GM23338 (cell line): ENCODE data around the gene S100A7A. TPM values are rescaled to one million over a fixed set of nuclear protein-coding genes. Genes with fewer than 3 reads are reported as not detected.

Experiments
- ATAC-seq: fragments of 200-7000 bp; cut with Tn5 transposase; 3 replicates; pipeline ENCODE4 v1.9.1; 2020
- DNase-seq: peaks from one replicate; pipeline ENCODE4 v3.0.0-alpha.2; 2015; ENCODE audit warnings: low spot score
- H2AFZ ChIP-seq: fragments of 200-600 bp; sonication (generic); 2 replicates; pipeline ENCODE4 v1.8.0; 2016; ENCODE audit warnings: antibody characterized with exemption, mild to moderate bottlenecking, moderate library complexity
- H3F3A ChIP-seq: fragments of 200-600 bp; sonication (generic); replicated peaks from 2 replicates; pipeline ENCODE4 v1.8.0; 2017; ENCODE audit warnings: antibody characterized with exemption, mixed run types, low read depth
- H3K27ac ChIP-seq: fragments of 200-600 bp; sonication (generic); 2 replicates; pipeline ENCODE4 v1.6.1; 2016; ENCODE audit warnings: low read depth
- H3K27me3 ChIP-seq: fragments of 200-600 bp; sonication (generic); 2 replicates; pipeline ENCODE4 v1.8.0; 2016; ENCODE audit warnings: mild to moderate bottlenecking, mixed run types, moderate library complexity; ENCODE audit not compliant: insufficient read depth
- H3K36me3 ChIP-seq: fragments of 200-600 bp; sonication (generic); 2 replicates; pipeline ENCODE4 v1.8.0; 2016; ENCODE audit warnings: mild to moderate bottlenecking; ENCODE audit not compliant: insufficient read depth
- H3K4me1 ChIP-seq: fragments of 200-600 bp; sonication (generic); 2 replicates; pipeline ENCODE4 v1.8.0; 2016; ENCODE audit warnings: mild to moderate bottlenecking, moderate library complexity; ENCODE audit not compliant: insufficient read depth
- H3K4me2 ChIP-seq: fragments of 200-600 bp; sonication (generic); 2 replicates; pipeline ENCODE4 v1.7.1; 2017; ENCODE audit warnings: mixed run types
- H3K4me3 ChIP-seq: fragments of 200-600 bp; sonication (generic); 2 replicates; pipeline ENCODE4 v1.6.1; 2016; ENCODE audit warnings: mixed run types
- H3K79me2 ChIP-seq: fragments of 200-600 bp; sonication (generic); replicated peaks from 2 replicates; pipeline ENCODE4 v1.8.0; 2017; ENCODE audit warnings: mild to moderate bottlenecking; ENCODE audit not compliant: insufficient read depth
- H3K9me2 ChIP-seq: fragments of 200-600 bp; sonication (generic); 2 replicates; pipeline ENCODE4 v1.8.0; 2017; ENCODE audit not compliant: insufficient read depth
- H4K20me1 ChIP-seq: fragments of 200-600 bp; sonication (generic); replicated peaks from 2 replicates; pipeline ENCODE4 v1.8.0; 2017; ENCODE audit warnings: mild to moderate bottlenecking; ENCODE audit not compliant: insufficient read depth
- H3K27ac Mint-ChIP-seq: 2 replicates; pipeline ENCODE4 v1.8.0; 2020; ENCODE audit warnings: inconsistent platforms, mild to moderate bottlenecking, moderate library complexity, mixed read lengths
- H3K27me3 Mint-ChIP-seq: 3 replicates; pipeline ENCODE4 v1.8.0; 2022; ENCODE audit warnings: low read depth, mild to moderate bottlenecking, moderate library complexity, mixed read lengths, inconsistent platforms; ENCODE audit not compliant: insufficient read depth, poor library complexity
- H3K36me3 Mint-ChIP-seq: 3 replicates; pipeline ENCODE4 v1.8.0; 2021; ENCODE audit warnings: low read depth, mild to moderate bottlenecking, inconsistent platforms, moderate library complexity, mixed read lengths
- H3K4me1 Mint-ChIP-seq: 3 replicates; pipeline ENCODE4 v1.8.0; 2020; ENCODE audit warnings: mild to moderate bottlenecking, inconsistent platforms, mixed read lengths
- H3K4me3 Mint-ChIP-seq: 3 replicates; pipeline ENCODE4 v1.8.0; 2021; ENCODE audit warnings: moderate library complexity, mild to moderate bottlenecking, inconsistent platforms, mixed read lengths
- H3K9me3 Mint-ChIP-seq: 3 replicates; pipeline ENCODE4 v1.8.0; 2020; ENCODE audit warnings: moderate library complexity, mild to moderate bottlenecking, inconsistent platforms, mixed read lengths
- CREB1 ChIP-seq: fragments of 250-450 bp; sonication (Bioruptor Pico); IDR thresholded peaks from 2 replicates; pipeline ENCODE4 v1.5.0; 2020; ENCODE audit warnings: low read depth, mild to moderate bottlenecking, moderate library complexity
- ETS1 ChIP-seq: IDR thresholded peaks from 2 replicates; pipeline ENCODE4 v1.6.1; 2016; ENCODE audit warnings: antibody characterized with exemption
- EZH2 ChIP-seq: fragments of 200-600 bp; sonication (generic); IDR thresholded peaks from one replicate; pipeline ENCODE4 v1.8.0; 2017; ENCODE audit warnings: antibody characterized with exemption, mild to moderate bottlenecking, low read depth; ENCODE audit not compliant: unreplicated experiment
- EZH2phosphoT487 ChIP-seq: fragments of 200-600 bp; sonication (generic); IDR thresholded peaks from one replicate; pipeline ENCODE4 v1.8.1; 2018; ENCODE audit warnings: antibody characterized with exemption; ENCODE audit not compliant: unreplicated experiment
- JUNB ChIP-seq: IDR thresholded peaks from one replicate; pipeline ENCODE4 v1.6.1; 2016; ENCODE audit warnings: antibody characterized with exemption; ENCODE audit not compliant: unreplicated experiment
- ZNF114 ChIP-seq: fragments of 250-450 bp; sonication (Bioruptor Pico); IDR thresholded peaks from 2 replicates; pipeline ENCODE4 v1.5.0; 2020; ENCODE audit warnings: mild to moderate bottlenecking, moderate library complexity
- ZNF331 ChIP-seq: fragments of 250-450 bp; sonication (Bioruptor Pico); IDR thresholded peaks from 2 replicates; pipeline ENCODE4 v1.5.0; 2020; ENCODE audit warnings: low read depth, mild to moderate bottlenecking, moderate library complexity
- polyA plus RNA-seq: library from polyadenylated mRNA; unstranded; fragments of >200 nt; fragmentation: Nextera tagmentation; extraction: Ambion mirVana; gene quantifications from 2 replicates; pipeline ENCODE4 v1.2.1, GENCODE V29; 2016
- total RNA-seq: library from RNA; depleted of rRNA; stranded (reverse); fragments of >200 nt; shearing (Covaris generic); gene quantifications from 2 replicates; pipeline ENCODE4 v1.2.3, GENCODE V29; 2014
- TF ChIP-seq, protein P1 (sequence below), 2 experiments: fragments of 200-600 bp in 1 of 2; sonication (generic) in 1 of 2; conservative IDR thresholded peaks; 2 replicates each; pipeline versions ENCODE4 v1.5.1 to v1.6.1; 2016 to 2017; ENCODE audit warnings: antibody characterized with exemption in 2 of 2, low read depth in 2 of 2, mild to moderate bottlenecking in 2 of 2, moderate library complexity in 1 of 2
- TF ChIP-seq, protein P2 (sequence below): fragments of 250-450 bp; sonication (Bioruptor Pico); IDR thresholded peaks from 2 replicates; pipeline ENCODE4 v1.5.0; 2020; ENCODE audit warnings: mild to moderate bottlenecking, moderate library complexity
- TF ChIP-seq, protein P3 (sequence below): IDR thresholded peaks from one replicate; pipeline ENCODE4 v1.6.1; 2018; ENCODE audit warnings: antibody characterized with exemption; ENCODE audit not compliant: unreplicated experiment

The S100A7A gene
- total and polyA plus RNA-seq, 2 experiments from 2014 or later: not detected

- no peak for TF ChIP-seq ETS1
- no peak for TF ChIP-seq ZNF331 (CRISPR knock-in tag)
- TF ChIP-seq, protein P1, sequence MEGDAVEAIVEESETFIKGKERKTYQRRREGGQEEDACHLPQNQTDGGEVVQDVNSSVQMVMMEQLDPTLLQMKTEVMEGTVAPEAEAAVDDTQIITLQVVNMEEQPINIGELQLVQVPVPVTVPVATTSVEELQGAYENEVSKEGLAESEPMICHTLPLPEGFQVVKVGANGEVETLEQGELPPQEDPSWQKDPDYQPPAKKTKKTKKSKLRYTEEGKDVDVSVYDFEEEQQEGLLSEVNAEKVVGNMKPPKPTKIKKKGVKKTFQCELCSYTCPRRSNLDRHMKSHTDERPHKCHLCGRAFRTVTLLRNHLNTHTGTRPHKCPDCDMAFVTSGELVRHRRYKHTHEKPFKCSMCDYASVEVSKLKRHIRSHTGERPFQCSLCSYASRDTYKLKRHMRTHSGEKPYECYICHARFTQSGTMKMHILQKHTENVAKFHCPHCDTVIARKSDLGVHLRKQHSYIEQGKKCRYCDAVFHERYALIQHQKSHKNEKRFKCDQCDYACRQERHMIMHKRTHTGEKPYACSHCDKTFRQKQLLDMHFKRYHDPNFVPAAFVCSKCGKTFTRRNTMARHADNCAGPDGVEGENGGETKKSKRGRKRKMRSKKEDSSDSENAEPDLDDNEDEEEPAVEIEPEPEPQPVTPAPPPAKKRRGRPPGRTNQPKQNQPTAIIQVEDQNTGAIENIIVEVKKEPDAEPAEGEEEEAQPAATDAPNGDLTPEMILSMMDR (conservative IDR thresholded peaks at IDR 0.05; ENCODE audit: low read depth in 2 of 2): no peak
- no peak for TF ChIP-seq ZNF114 (CRISPR knock-in tag)
- TF ChIP-seq EZH2phosphoT487: no peak
Measured at GRCh38 chr1:153392258-153392657, 24.1 kb upstream of the S100A7A start (continued).

DNA sequence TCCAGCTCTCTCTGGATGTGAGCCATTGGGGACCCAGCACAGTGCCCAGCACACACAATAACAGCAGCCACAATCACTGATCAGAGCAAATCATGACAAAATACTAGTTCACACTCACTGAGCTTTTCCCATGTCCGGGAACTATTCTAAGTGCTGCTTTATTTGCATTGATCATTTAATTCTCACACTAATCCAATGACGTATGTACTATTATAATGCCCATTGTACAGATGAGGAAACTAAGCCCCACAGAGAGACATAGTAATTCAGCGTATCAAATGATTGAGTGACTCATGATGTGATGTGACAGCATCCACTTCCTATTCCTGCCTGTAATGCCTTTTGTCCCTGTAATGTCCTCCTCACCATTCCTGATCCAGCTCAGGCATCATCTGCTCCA is 23.5 kb upstream of the S100A7A start:
- no peaks in the 10 kb centered on the region for H3K36me3 Mint-ChIP-seq
- Histone ChIP-seq H3K27me3 (no peaks in the 10 kb centered on the region), H3K4me2 (no peak overlapping the region), H3K9me2 (no peaks in the 10 kb centered on the region), H3K79me2 (no peaks in the 10 kb centered on the region), H3K4me1 (no peaks in the 10 kb centered on the region), H3K4me3 (no peak overlapping the region), H4K20me1 (no peaks in the 10 kb centered on the region), H2AFZ (no peak overlapping the region), H3F3A (no peaks in the 10 kb centered on the region), H3K36me3 (no peaks in the 10 kb centered on the region), H3K27ac (no peak overlapping the region)
- H3K27me3 Mint-ChIP-seq: peaks cover 2% of the 10 kb centered on the region
- peaks cover 2% of the 10 kb centered on the region; the same call in 1 of the 3 replicates for H3K4me1 Mint-ChIP-seq
- H3K4me3 Mint-ChIP-seq: no peak overlapping the region
- H3K27ac Mint-ChIP-seq: no peak overlapping the region
- no peaks in the 10 kb centered on the region for H3K9me3 Mint-ChIP-seq
- DNase-seq: no peak
- ATAC-seq: no peak
- TF ChIP-seq CREB1 (CRISPR knock-in tag): no peak
- TF ChIP-seq EZH2: no peak
- no peak for TF ChIP-seq JUNB
- TF ChIP-seq, protein P2, sequence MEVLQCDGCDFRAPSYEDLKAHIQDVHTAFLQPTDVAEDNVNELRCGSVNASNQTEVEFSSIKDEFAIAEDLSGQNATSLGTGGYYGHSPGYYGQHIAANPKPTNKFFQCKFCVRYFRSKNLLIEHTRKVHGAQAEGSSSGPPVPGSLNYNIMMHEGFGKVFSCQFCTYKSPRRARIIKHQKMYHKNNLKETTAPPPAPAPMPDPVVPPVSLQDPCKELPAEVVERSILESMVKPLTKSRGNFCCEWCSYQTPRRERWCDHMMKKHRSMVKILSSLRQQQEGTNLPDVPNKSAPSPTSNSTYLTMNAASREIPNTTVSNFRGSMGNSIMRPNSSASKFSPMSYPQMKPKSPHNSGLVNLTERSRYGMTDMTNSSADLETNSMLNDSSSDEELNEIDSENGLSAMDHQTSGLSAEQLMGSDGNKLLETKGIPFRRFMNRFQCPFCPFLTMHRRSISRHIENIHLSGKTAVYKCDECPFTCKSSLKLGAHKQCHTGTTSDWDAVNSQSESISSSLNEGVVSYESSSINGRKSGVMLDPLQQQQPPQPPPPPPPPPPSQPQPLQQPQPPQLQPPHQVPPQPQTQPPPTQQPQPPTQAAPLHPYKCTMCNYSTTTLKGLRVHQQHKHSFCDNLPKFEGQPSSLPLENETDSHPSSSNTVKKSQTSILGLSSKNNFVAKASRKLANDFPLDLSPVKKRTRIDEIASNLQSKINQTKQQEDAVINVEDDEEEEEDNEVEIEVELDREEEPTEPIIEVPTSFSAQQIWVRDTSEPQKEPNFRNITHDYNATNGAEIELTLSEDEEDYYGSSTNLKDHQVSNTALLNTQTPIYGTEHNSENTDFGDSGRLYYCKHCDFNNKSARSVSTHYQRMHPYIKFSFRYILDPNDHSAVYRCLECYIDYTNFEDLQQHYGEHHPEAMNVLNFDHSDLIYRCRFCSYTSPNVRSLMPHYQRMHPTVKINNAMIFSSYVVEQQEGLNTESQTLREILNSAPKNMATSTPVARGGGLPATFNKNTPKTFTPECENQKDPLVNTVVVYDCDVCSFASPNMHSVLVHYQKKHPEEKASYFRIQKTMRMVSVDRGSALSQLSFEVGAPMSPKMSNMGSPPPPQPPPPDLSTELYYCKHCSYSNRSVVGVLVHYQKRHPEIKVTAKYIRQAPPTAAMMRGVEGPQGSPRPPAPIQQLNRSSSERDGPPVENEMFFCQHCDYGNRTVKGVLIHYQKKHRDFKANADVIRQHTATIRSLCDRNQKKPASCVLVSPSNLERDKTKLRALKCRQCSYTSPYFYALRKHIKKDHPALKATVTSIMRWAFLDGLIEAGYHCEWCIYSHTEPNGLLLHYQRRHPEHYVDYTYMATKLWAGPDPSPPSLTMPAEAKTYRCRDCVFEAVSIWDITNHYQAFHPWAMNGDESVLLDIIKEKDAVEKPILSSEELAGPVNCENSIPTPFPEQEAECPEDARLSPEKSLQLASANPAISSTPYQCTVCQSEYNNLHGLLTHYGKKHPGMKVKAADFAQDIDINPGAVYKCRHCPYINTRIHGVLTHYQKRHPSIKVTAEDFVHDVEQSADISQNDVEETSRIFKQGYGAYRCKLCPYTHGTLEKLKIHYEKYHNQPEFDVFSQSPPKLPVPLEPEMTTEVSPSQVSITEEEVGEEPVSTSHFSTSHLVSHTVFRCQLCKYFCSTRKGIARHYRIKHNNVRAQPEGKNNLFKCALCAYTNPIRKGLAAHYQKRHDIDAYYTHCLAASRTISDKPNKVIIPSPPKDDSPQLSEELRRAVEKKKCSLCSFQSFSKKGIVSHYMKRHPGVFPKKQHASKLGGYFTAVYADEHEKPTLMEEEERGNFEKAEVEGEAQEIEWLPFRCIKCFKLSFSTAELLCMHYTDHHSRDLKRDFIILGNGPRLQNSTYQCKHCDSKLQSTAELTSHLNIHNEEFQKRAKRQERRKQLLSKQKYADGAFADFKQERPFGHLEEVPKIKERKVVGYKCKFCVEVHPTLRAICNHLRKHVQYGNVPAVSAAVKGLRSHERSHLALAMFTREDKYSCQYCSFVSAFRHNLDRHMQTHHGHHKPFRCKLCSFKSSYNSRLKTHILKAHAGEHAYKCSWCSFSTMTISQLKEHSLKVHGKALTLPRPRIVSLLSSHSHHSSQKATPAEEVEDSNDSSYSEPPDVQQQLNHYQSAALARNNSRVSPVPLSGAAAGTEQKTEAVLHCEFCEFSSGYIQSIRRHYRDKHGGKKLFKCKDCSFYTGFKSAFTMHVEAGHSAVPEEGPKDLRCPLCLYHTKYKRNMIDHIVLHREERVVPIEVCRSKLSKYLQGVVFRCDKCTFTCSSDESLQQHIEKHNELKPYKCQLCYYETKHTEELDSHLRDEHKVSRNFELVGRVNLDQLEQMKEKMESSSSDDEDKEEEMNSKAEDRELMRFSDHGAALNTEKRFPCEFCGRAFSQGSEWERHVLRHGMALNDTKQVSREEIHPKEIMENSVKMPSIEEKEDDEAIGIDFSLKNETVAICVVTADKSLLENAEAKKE (CRISPR knock-in tag): no peak
- TF ChIP-seq, protein P1 (conservative IDR thresholded peaks at IDR 0.05; ENCODE audit: low read depth in 2 of 2): no peak
- no peak for TF ChIP-seq ZNF114 (CRISPR knock-in tag)
- no peak for TF ChIP-seq ZNF331 (CRISPR knock-in tag)
- TF ChIP-seq, protein P3, sequence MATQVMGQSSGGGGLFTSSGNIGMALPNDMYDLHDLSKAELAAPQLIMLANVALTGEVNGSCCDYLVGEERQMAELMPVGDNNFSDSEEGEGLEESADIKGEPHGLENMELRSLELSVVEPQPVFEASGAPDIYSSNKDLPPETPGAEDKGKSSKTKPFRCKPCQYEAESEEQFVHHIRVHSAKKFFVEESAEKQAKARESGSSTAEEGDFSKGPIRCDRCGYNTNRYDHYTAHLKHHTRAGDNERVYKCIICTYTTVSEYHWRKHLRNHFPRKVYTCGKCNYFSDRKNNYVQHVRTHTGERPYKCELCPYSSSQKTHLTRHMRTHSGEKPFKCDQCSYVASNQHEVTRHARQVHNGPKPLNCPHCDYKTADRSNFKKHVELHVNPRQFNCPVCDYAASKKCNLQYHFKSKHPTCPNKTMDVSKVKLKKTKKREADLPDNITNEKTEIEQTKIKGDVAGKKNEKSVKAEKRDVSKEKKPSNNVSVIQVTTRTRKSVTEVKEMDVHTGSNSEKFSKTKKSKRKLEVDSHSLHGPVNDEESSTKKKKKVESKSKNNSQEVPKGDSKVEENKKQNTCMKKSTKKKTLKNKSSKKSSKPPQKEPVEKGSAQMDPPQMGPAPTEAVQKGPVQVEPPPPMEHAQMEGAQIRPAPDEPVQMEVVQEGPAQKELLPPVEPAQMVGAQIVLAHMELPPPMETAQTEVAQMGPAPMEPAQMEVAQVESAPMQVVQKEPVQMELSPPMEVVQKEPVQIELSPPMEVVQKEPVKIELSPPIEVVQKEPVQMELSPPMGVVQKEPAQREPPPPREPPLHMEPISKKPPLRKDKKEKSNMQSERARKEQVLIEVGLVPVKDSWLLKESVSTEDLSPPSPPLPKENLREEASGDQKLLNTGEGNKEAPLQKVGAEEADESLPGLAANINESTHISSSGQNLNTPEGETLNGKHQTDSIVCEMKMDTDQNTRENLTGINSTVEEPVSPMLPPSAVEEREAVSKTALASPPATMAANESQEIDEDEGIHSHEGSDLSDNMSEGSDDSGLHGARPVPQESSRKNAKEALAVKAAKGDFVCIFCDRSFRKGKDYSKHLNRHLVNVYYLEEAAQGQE: no peak
